HUES6 (cell line): ENCODE results near the gene CLEC14A.

Experiments used
- H3K27ac ChIP-seq: 2 replicates; pipeline ENCODE4 v1.7.0; 2013; ENCODE audit warnings: low read depth, mild to moderate bottlenecking, low read length, inconsistent platforms
- H3K27me3 ChIP-seq: 2 replicates; pipeline ENCODE4 v1.6.1; 2013; ENCODE audit warnings: low read length; ENCODE audit not compliant: control insufficient read depth, insufficient read depth
- H3K36me3 ChIP-seq: 2 replicates; pipeline ENCODE4 v1.6.1; 2013; ENCODE audit warnings: low read length; ENCODE audit not compliant: control insufficient read depth, insufficient read depth
- H3K4me1 ChIP-seq: 2 replicates; pipeline ENCODE4 v1.6.1; 2013; ENCODE audit warnings: low read length; ENCODE audit not compliant: control insufficient read depth, insufficient read depth
- H3K4me3 ChIP-seq: 2 replicates; pipeline ENCODE4 v1.5.1; 2013; ENCODE audit warnings: low read depth, low read length
- H3K9ac ChIP-seq: one replicate; pipeline ENCODE4 v1.6.1; 2013; ENCODE audit warnings: mild to moderate bottlenecking, low read length
- H3K9me3 ChIP-seq: 2 replicates; pipeline ENCODE4 v1.6.1; 2013; ENCODE audit warnings: low read depth, low read length; ENCODE audit not compliant: control insufficient read depth, insufficient read depth

CLEC14A gene

DNA sequence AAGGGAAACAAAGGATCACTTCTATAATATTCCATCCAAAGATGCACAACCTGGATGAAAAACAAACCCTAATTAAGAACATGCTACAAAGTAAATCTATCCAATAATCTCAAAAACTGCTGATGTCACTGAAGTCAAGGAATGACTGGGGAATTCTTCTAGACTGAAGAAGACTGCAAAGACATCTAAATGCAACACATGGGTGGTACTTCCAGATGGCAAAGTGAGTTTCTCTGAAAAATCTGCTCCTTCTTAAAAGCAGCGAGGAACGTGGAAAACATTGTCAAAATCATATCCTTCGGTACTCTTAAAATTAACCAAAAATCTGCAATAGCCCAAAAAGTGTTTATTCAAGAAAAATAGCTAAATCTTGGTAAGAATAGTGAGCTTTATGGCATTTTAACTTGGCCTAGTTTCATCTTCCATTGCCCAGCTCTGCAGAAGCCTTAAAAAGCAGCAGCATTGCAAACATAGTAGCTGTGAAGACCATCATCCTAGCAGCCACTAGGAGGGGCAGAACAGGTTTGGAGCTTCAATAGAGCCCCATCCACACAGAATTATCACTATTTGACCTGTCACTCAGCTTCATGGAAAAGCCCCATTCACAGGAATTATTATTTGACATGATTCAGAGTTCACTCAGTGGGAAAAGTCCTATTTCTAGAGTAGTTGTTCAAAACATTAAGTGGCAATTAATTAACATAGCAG, 7.4 kb downstream of the CLEC14A start:
- Histone ChIP-seq H3K36me3 (no peaks in the 10 kb centered on the region), H3K27ac (no peak overlapping the region), H3K27me3 (peaks cover 63% of the 10 kb centered on the region), H3K4me3 (no peak overlapping the region), H3K4me1 (no peaks in the 10 kb centered on the region), H3K9ac (no peak overlapping the region), H3K9me3 (no peaks in the 10 kb centered on the region)

DNA sequence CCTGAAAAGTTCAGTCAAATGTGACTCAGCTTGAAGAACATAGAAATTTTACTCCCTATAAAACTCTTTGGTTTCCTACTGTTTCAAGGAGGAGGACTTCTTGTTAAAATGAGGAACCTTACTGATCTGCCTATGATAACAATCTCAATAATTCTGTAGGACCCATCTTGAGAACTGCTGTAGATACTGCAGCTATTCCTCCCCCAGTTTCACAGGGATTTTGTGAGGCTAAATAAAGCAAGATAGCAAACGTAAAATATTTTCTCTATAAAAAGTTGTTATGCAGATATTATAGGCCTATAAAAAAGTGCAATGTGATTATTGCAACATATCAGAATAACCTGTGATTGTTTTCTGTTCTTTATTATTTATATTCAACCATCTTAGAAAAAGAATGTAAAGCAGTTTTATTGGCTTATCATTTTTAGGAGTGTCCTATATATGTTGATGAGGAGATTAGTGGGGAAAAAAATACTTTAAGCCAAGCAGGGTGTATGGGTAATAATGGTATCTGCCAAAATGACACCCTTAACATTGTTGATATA, 12.1 kb downstream of the CLEC14A start:
- Histone ChIP-seq H3K4me1 (no peaks in the 10 kb centered on the region), H3K36me3 (no peaks in the 10 kb centered on the region), H3K9me3 (no peaks in the 10 kb centered on the region), H3K9ac (no peak overlapping the region), H3K4me3 (no peak overlapping the region), H3K27me3 (peaks cover 58% of the 10 kb centered on the region), H3K27ac (no peak overlapping the region)

DNA sequence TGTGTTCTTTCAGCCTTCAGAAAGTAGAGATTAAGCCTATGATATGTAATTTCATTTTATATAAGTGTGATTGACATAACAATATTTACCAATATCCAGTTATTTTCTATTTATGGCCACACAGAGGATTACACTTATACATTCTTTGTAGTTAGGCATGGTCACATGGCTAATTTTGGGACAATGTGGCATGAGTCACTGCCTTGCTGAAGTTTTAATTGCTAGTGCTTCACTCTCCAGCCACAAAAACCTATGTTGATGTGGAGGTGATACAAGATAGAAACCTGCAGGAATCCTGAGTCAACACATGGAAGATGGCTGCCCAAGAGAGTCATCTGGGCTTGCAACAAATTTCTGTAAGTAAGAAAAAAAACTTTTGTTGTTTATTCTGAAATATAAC, 17.0 kb downstream of the CLEC14A start:
- no peaks in the 10 kb centered on the region for H3K9me3 ChIP-seq
- H3K27ac ChIP-seq, result no peak overlapping the region
- no peaks in the 10 kb centered on the region for H3K4me1 ChIP-seq
- no peaks in the 10 kb centered on the region for H3K36me3 ChIP-seq
- peaks cover 47% of the 10 kb centered on the region for H3K27me3 ChIP-seq
- H3K9ac ChIP-seq, result no peak overlapping the region
- no peak overlapping the region for H3K4me3 ChIP-seq

DNA sequence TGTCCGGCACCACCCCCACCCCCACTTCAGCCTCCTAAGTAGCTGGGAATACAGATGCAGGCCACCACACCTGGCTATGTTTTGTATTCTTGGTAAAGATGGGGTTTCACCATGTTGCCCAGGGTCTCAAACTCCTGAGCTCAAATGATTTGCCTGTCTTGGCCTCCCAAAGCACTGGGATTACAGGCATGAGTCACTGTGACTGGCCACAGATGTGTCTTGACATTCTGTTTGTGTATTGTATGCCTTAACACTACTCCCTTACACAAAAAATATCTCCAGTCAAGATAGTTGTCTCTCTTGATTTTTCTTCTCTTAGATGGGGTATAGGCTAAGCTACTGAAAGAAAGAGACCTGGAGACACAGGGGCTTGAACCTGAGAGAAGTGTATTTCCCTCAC, 17.6 kb downstream of the CLEC14A start:
- H3K9ac ChIP-seq, result no peak overlapping the region
- H3K27ac ChIP-seq, result no peak overlapping the region
- H3K36me3 ChIP-seq, result no peaks in the 10 kb centered on the region
- H3K27me3 ChIP-seq, result peaks cover 52% of the 10 kb centered on the region
- no peaks in the 10 kb centered on the region for H3K9me3 ChIP-seq
- H3K4me3 ChIP-seq, result no peak overlapping the region
- no peaks in the 10 kb centered on the region for H3K4me1 ChIP-seq

DNA sequence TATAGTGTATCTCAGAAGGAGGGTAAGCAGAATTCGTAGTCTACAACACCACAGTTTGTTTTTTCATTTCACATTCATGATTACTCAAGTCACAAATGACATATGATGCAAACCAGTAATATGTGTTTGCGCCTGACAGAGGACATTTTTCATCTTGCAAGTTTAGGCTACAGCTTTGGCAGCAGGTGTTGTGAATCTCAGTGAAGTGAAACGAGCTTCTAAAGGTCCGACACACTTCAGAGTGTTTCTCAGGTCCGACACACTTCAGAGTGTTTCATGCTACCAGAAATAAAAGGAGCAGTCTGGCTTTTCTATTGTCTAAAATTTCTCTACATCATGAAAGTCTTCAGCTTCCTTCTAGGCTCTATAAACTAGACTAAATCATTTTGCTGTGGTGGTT, 22.7 kb downstream of the CLEC14A start:
- Histone ChIP-seq H3K36me3 (no peaks in the 10 kb centered on the region), H3K9me3 (no peaks in the 10 kb centered on the region), H3K27ac (no peak overlapping the region), H3K4me3 (no peak overlapping the region), H3K4me1 (no peaks in the 10 kb centered on the region), H3K9ac (no peak overlapping the region), H3K27me3 (peaks cover 41% of the 10 kb centered on the region)

DNA sequence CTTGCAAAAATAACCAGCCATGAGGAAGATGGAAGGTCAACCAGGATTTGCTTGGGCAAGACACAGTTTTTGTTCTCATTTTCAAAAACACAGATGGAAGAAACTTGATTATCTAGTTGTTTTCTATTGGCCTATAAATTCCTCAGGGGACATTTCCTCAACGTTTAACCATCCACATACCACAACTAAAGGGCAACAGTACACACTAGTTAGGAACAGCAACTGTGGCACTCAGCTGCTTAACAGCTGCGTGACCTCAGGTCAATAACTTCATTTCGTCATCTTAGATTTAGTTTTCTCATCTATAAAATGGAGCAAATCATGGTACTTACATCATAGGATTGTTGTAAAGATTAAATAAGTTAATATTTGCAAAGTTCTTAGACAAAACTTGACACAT, 29.5 kb downstream of the CLEC14A start:
- Histone ChIP-seq H3K9me3 (no peaks in the 10 kb centered on the region), H3K27me3 (peaks cover 10% of the 10 kb centered on the region), H3K36me3 (no peaks in the 10 kb centered on the region), H3K4me3 (no peak overlapping the region), H3K27ac (no peak overlapping the region), H3K9ac (no peak overlapping the region), H3K4me1 (peaks cover 3% of the 10 kb centered on the region)

DNA sequence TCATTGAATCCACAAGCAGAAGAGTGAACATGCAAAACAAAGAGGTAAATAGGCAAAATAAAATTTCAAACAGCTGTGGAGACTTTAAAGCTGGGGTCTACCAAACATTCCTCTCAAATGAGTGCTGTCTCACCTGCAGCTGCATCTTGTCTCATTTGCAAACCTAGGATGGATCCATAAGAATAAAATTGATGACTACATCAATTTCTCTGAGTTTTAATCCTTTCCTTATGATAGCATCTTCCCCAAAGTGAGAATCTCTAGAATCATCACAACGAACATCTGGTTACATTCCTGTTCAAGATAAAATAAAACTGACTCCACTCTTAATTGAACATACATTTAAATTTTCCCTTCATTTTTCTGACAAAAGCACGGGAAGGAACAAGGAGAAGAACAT, 29.9 kb downstream of the CLEC14A start:
- Histone ChIP-seq H3K4me3 (no peak overlapping the region), H3K27me3 (peaks cover 6% of the 10 kb centered on the region), H3K36me3 (no peaks in the 10 kb centered on the region), H3K9me3 (no peaks in the 10 kb centered on the region), H3K4me1 (peaks cover 7% of the 10 kb centered on the region), H3K27ac (no peak overlapping the region), H3K9ac (no peak overlapping the region)

DNA sequence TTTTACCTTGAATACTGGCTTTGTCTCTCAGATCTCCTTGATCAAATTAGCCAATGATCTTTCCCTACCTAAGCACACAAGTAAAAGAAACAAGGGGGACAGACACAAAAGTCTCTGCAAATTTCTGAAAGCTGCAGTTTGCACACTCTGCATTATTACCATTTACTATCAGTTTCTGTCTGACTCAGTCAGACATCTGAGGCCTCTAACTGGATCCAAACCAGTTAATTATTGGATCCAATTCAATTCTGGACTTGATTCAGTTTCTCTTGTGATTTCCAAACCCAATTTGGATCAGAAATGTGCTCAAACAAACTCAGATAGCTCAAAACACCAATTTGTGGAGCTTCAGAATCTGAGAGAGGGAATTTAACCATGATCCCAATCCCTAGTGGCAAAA, 31.6 kb downstream of the CLEC14A start:
- Histone ChIP-seq H3K36me3 (no peaks in the 10 kb centered on the region), H3K27me3 (peaks cover 20% of the 10 kb centered on the region; the same call in 1 of the 2 replicates), H3K27ac (no peak overlapping the region), H3K9me3 (no peaks in the 10 kb centered on the region), H3K9ac (no peak overlapping the region), H3K4me1 (peaks cover 17% of the 10 kb centered on the region), H3K4me3 (no peak overlapping the region)

DNA sequence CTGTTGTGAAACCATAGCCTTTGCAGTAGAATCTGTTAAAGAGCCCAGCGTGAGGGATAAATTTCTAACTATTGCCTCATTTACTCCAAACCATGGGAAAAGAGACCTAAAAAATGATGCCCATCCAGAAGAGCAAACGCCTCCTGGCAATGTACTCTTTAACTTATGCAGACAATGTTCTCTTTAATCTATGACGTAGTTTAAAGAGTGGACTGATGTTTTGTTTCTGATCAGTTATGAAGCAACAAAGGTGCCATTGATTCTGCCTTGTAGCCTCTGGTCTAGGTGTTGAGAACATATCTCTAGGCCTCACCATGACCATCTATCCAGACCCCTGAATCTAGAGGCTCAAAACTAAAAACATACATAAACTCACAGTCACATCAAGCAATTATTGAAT, 34.8 kb downstream of the CLEC14A start:
- H3K9ac ChIP-seq, result no peak overlapping the region
- H3K4me1 ChIP-seq, result peaks cover 21% of the 10 kb centered on the region
- H3K27ac ChIP-seq, result no peak overlapping the region
- no peaks in the 10 kb centered on the region for H3K9me3 ChIP-seq
- H3K4me3 ChIP-seq, result 0 out of 2 replicates have a peak overlapping the region, but pooled peaks have one; percentile 12
- peaks cover 46% of the 10 kb centered on the region for H3K27me3 ChIP-seq
- no peaks in the 10 kb centered on the region for H3K36me3 ChIP-seq

DNA sequence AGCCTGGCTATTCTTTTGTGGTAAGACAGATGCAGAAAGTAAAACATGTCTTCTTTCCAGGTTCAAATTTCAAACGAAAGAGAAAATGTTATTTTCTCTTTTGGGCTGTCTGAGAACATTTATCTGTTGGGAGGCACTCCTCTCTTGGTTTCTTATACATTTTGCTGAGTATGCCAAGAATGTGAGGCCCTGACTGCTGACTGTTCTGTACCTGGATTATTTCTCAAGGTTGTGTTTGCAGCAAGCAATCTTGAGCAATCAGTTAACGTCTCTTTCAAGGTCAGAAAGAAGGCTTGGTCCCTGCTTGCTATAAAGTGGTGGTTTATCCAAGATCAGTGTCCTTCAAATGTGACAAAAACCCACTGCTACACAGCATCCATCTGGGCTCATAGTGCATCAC, 38.3 kb downstream of the CLEC14A start:
- peaks cover 26% of the 10 kb centered on the region for H3K4me1 ChIP-seq
- no peak overlapping the region for H3K27ac ChIP-seq
- H3K4me3 ChIP-seq, result no peak overlapping the region
- no peak overlapping the region for H3K9ac ChIP-seq
- H3K9me3 ChIP-seq, result no peaks in the 10 kb centered on the region
- H3K27me3 ChIP-seq, result peaks cover 81% of the 10 kb centered on the region
- H3K36me3 ChIP-seq, result no peaks in the 10 kb centered on the region

DNA sequence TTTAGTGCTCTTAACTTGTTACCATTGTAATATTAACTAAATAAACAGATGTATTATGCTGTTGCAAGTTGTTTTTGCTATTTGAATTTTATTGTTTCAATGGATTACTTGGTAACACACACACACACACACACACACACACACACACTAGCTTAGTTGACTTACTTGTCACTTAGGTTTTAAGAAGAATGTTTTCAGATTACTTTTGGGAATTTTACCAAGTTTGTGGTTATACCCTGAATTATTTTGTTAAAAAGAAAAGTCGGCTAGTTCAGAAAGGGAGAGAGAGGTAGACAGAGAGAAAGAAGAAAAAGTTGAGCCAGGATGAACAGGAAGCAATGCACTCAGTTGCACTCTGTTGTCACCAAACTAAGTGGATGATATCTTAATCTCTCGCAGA, 42.9 kb downstream of the CLEC14A start:
- H3K9me3 ChIP-seq, result no peaks in the 10 kb centered on the region
- no peak overlapping the region for H3K4me3 ChIP-seq
- H3K36me3 ChIP-seq, result no peaks in the 10 kb centered on the region
- H3K9ac ChIP-seq, result no peak overlapping the region
- no peak overlapping the region for H3K27ac ChIP-seq
- peaks cover 35% of the 10 kb centered on the region for H3K4me1 ChIP-seq
- H3K27me3 ChIP-seq, result peaks cover 99% of the 10 kb centered on the region
